ENCODE data around the gene AGAP1.
"Not testable (repeated sequence)": the region's sequence is repeated elsewhere in the genome, so short reads cannot be mapped to it uniquely, and the experiment has no call there.

The AGAP1 gene

GRCh38 chr2:236056141-236056540 is 562.3 kb downstream of the AGAP1 start:
- DNase-seq (ENCODE audit: low read depth, low spot score): no peak

- no peak for DNase-seq (ENCODE audit: low read depth, low spot score)
Measured at GRCh38 chr2:236057375-236057774, 563.5 kb downstream of the AGAP1 start.

- no peak for DNase-seq (ENCODE audit: low read depth, low spot score)
Measured at GRCh38 chr2:236061497-236061896, 567.7 kb downstream of the AGAP1 start.

- DNase-seq (ENCODE audit: low read depth, low spot score): no peak
Measured at GRCh38 chr2:236061899-236062298, 568.1 kb downstream of the AGAP1 start.

- DNase-seq (ENCODE audit: low read depth, low spot score): not testable (repeated sequence)
Measured at GRCh38 chr2:236062806-236063205, 569.0 kb downstream of the AGAP1 start.

GRCh38 chr2:236063994-236064393 is 570.2 kb downstream of the AGAP1 start:
- DNase-seq (ENCODE audit: low read depth, low spot score): no peak

GRCh38 chr2:236065314-236066160 is 571.7 kb downstream of the AGAP1 start:
- DNase-seq (ENCODE audit: low read depth, low spot score): no peak

- no peak for DNase-seq (ENCODE audit: low read depth, low spot score)
Measured at GRCh38 chr2:236070236-236070635, 576.4 kb downstream of the AGAP1 start.

GRCh38 chr2:236073246-236073645 is 579.4 kb downstream of the AGAP1 start:
- no peak for DNase-seq (ENCODE audit: low read depth, low spot score)

GRCh38 chr2:236073867-236074655 is 580.2 kb downstream of the AGAP1 start:
- DNase-seq (ENCODE audit: low read depth, low spot score): no peak

- DNase-seq (ENCODE audit: low read depth, low spot score): no peak
Measured at GRCh38 chr2:236075802-236076201, 582.0 kb downstream of the AGAP1 start.

- no peak for DNase-seq (ENCODE audit: low read depth, low spot score)
Measured at GRCh38 chr2:236078297-236079255, 584.7 kb downstream of the AGAP1 start.

- no peak for DNase-seq (ENCODE audit: low read depth, low spot score)
Measured at GRCh38 chr2:236080412-236080811, 586.6 kb downstream of the AGAP1 start.

- no peak for DNase-seq (ENCODE audit: low read depth, low spot score)
Measured at GRCh38 chr2:236081171-236081570, 587.3 kb downstream of the AGAP1 start.

GRCh38 chr2:236082061-236082460 is 588.2 kb downstream of the AGAP1 start:
- no peak for DNase-seq (ENCODE audit: low read depth, low spot score)

- DNase-seq (ENCODE audit: low read depth, low spot score): no peak
Measured at GRCh38 chr2:236083934-236084333, 590.1 kb downstream of the AGAP1 start.

- DNase-seq (ENCODE audit: low read depth, low spot score): no peak
Measured at GRCh38 chr2:236085211-236085610, 591.4 kb downstream of the AGAP1 start.

- no peak for DNase-seq (ENCODE audit: low read depth, low spot score)
Measured at GRCh38 chr2:236085647-236086046, 591.8 kb downstream of the AGAP1 start.

- no peak for DNase-seq (ENCODE audit: low read depth, low spot score)
Measured at GRCh38 chr2:236086403-236086970, 592.6 kb downstream of the AGAP1 start.

GRCh38 chr2:236086971-236087465 is 593.2 kb downstream of the AGAP1 start:
- peak; percentile 98 for DNase-seq (ENCODE audit: low read depth, low spot score)
